B cell (primary cell): Measurements from ENCODE around the gene RIPOR3.

Experiments
- CTCF ChIP-seq: fragments of 200-600 bp; IDR thresholded peaks from one replicate; pipeline ENCODE4 v1.8.0; 2022; ENCODE audit warnings: antibody characterized with exemption, mild to moderate bottlenecking
- EZH2 ChIP-seq: IDR thresholded peaks from 2 replicates; pipeline ENCODE4 v1.6.1; 2012; ENCODE audit warnings: borderline replicate concordance, low read depth, mild to moderate bottlenecking, moderate library complexity, low read length; ENCODE audit not compliant: insufficient read depth, poor library complexity, severe bottlenecking

GRCh38 chr20:50692552-50692933 is 1.2 kb upstream of the RIPOR3 start:
- TF ChIP-seq CTCF: no peak
- no peak for TF ChIP-seq EZH2
